Dermis lymphatic vessel endothelial cell (primary cell): Measurements from ENCODE around the gene CTAGE1. TPM values are rescaled to one million over a fixed set of nuclear protein-coding genes. Genes with fewer than 3 reads are reported as not detected.

ENCODE experiments used
- total RNA-seq: library from RNA; depleted of rRNA; stranded (reverse); fragments of >200 nt; gene quantifications from 2 replicates; pipeline ENCODE4 v1.2.1, GENCODE V29; 2014

CTAGE1 gene
- not detected in 2 replicates for total RNA-seq

GRCh38 chr18:22417496-22418188 lies at the start of gene CTAGE1:
TSS of gene CTAGE1 (minus strand) at chr18:22417915. CDS start at chr18:22417811, 104 bp downstream.

Other genes starting within 250 kb of the CTAGE1 start
- gene GATA6, start 248.3 kb downstream of the CTAGE1 start, total RNA-seq, result 0.17 and 0.33 TPM in 2 replicates